Psoas muscle (tissue), 8 donors: Measurements from ENCODE around the gene TSPAN16. TPM values are rescaled to one million over a fixed set of nuclear protein-coding genes. Genes with fewer than 3 reads are reported as not detected.
A peak's percentile ranks its signal among the peaks of the same experiment; 100 is the strongest.

Source experiments
- ATAC-seq, 4 donors: fragments of 200-7000 bp; cut with Tn5 transposase; one replicate each; pipeline ENCODE4 v1.9.1; 2020; ENCODE audit warnings: moderate library complexity in 3 of 4, mild to moderate bottlenecking in 2 of 4
- DNase-seq, 2 donors: peaks; one replicate each; pipeline ENCODE4 v3.0.0-alpha.2; 2020
- H3K27ac ChIP-seq: fragments of 200-600 bp; one replicate; pipeline ENCODE4 v1.8.0; 2022
- H3K27me3 ChIP-seq, 3 donors: fragments of 200-600 bp in 1 of 3; one replicate each; pipeline versions ENCODE4 v1.6.1 to v1.8.0; 2013 to 2022; ENCODE audit warnings: low read length in 2 of 3, mild to moderate bottlenecking in 2 of 3, moderate library complexity in 1 of 3; ENCODE audit not compliant: insufficient read depth in 3 of 3
- H3K36me3 ChIP-seq, 2 donors: fragments of 200-600 bp in 1 of 2; one replicate each; pipeline versions ENCODE4 v1.6.1 to v1.8.0; 2013 to 2022; ENCODE audit warnings: low read depth in 1 of 2, mild to moderate bottlenecking in 1 of 2, moderate library complexity in 1 of 2; ENCODE audit not compliant: insufficient read depth in 1 of 2
- H3K4me1 ChIP-seq: fragments of 200-600 bp; one replicate; pipeline ENCODE4 v1.8.0; 2022
- H3K4me3 ChIP-seq: fragments of 200-600 bp; one replicate; pipeline ENCODE4 v1.8.0; 2022; ENCODE audit warnings: mild to moderate bottlenecking
- H3K9me3 ChIP-seq: fragments of 200-600 bp; one replicate; pipeline ENCODE4 v1.8.0; 2022
- CTCF ChIP-seq: fragments of 200-600 bp; IDR thresholded peaks from one replicate; pipeline ENCODE4 v1.8.0; 2022; ENCODE audit warnings: antibody characterized with exemption
- WGBS, 3 donors: extraction: QIAGEN DNeasy Blood & Tissue Kit; methylation state at CpG; one replicate each; pipeline versions ENCODE4 v1.1.6 to v1.1.7; 2013; 5-methylcytosine and 5-hydroxymethylcytosine counted together
- intact Hi-C, 2 donors: fragments of 100-400 bp; cut with DNase I; formaldehyde crosslinking; loops; one replicate each; pipeline versions ENCODE4 v1.11.0 to v1.14.2; 2022
- polyA plus RNA-seq, 3 donors: library from polyadenylated mRNA; stranded (reverse); fragments of 200-250 nt; gene quantifications; one replicate each; pipeline ENCODE4 v1.2.3, GENCODE V29; 2013
- total RNA-seq, 4 donors: library from RNA; stranded (reverse); fragmentation: NEBNext Ultra II Directional in 2 of 4; extraction: Animal tissue kit (Norgen Biotek cat#: 25700) in 2 of 4; gene quantifications; one replicate each; pipeline versions ENCODE4 v1.2.1 to v1.2.4, GENCODE V29; 2021 to 2023
- donor health status: healthy with polysubstance abuse.
- donor health status: DM: no; HTN: no; CAD: no; lungs with moderate emphysema.
- donor health status: Bipolar disorder and iron deficiency.
- donor health status: healthy.
- donor health status: DM: yes; HTN: yes; CAD: no.
- donor health status: DM: no; HTN: no; CAD: no.
- donor health status: DM: no; HTN: no; CAD: no.
- donor health status: DM: yes; HTN: yes; CAD: no.

The TSPAN16 gene
- total and polyA plus RNA-seq, 7 donors, result not detected

- TF ChIP-seq CTCF, result no peak
- ATAC-seq (no peak), DNase-seq (no peak)
- Histone ChIP-seq H3K4me1 (peaks cover 6% of the 10 kb centered on the region), H3K9me3 (no peaks in the 10 kb centered on the region), H3K27me3 (peaks cover 0 to 5% (median 0%) of the 10 kb centered on the region in 3 donors), H3K4me3 (no peak overlapping the region), H3K36me3 (peaks cover 2 to 34% of the 10 kb centered on the region in 2 donors), H3K27ac (no peak overlapping the region)
- WGBS, 3 donors, result 91 to 96% (median 91%) methylated on average over 2 of the region's 2 CpGs
- intact Hi-C loops, result no loop called here
Measured at GRCh38 chr19:11248852-11249251, 47.1 kb upstream of the TSPAN16 start.

GRCh38 chr19:11251217-11251616, 44.7 kb upstream of the TSPAN16 start:
- 89 to 95% (median 92%) methylated on average over 4 of the region's 4 CpGs for WGBS, 3 donors
- no peak for TF ChIP-seq CTCF
- H3K4me3 ChIP-seq, result no peak overlapping the region
- intact Hi-C loops, result no loop called here
- H3K9me3 ChIP-seq, result no peaks in the 10 kb centered on the region
- peaks cover 2 to 33% of the 10 kb centered on the region in 2 donors for H3K36me3 ChIP-seq
- DNase-seq (no peak), ATAC-seq (no peak)
- H3K27me3 ChIP-seq, result peaks cover 0 to 5% (median 2%) of the 10 kb centered on the region in 3 donors
- no peak overlapping the region for H3K27ac ChIP-seq
- peaks cover 6% of the 10 kb centered on the region for H3K4me1 ChIP-seq

GRCh38 chr19:11251650-11252314, 44.2 kb upstream of the TSPAN16 start:
- intact Hi-C loops, result no loop called here
- Histone ChIP-seq H3K4me1 (peaks cover 6% of the 10 kb centered on the region), H3K9me3 (no peaks in the 10 kb centered on the region), H3K36me3 (peaks cover 2 to 31% of the 10 kb centered on the region in 2 donors), H3K4me3 (no peak overlapping the region), H3K27ac (no peak overlapping the region), H3K27me3 (peaks cover 0 to 2% (median 1%) of the 10 kb centered on the region in 3 donors)
- ATAC-seq (no peak), DNase-seq (no peak)
- WGBS, 3 donors, result 81 to 83% (median 82%) methylated on average over 11 of the region's 11 CpGs
- no peak for TF ChIP-seq CTCF

- no peak overlapping the region for H3K4me3 ChIP-seq
- intact Hi-C loops, result no loop called here
- no peak for TF ChIP-seq CTCF
- 70 to 74% (median 71%) methylated on average over 19 of the region's 19 CpGs for WGBS, 3 donors
- H3K9me3 ChIP-seq, result no peaks in the 10 kb centered on the region
- H3K36me3 ChIP-seq, result peaks cover 2 to 31% of the 10 kb centered on the region in 2 donors
- ATAC-seq (no peak), DNase-seq (no peak)
- no peaks in the 10 kb centered on the region for H3K4me1 ChIP-seq
- peak overlapping the region; percentile 49 for H3K27ac ChIP-seq
- peaks cover 0 to 2% (median 0%) of the 10 kb centered on the region in 3 donors for H3K27me3 ChIP-seq
Measured at GRCh38 chr19:11252665-11253355, 43.1 kb upstream of the TSPAN16 start.
